Measurements from ENCODE around the gene PTCRA.
"Not testable (repeated sequence)": the region's sequence is repeated elsewhere in the genome, so short reads cannot be mapped to it uniquely, and the experiment has no call there.

PTCRA gene

GRCh38 chr6:42915732-42916131 lies at the start of gene PTCRA:
TSS of gene PTCRA (plus strand) at chr6:42916053. CDS start at chr6:42916070, 17 bp downstream.
- DNase-seq (ENCODE audit: low spot score): no peak

GRCh38 chr6:42870145-42870936 lies 45.5 kb upstream of the PTCRA start:
- no peak for DNase-seq (ENCODE audit: low spot score)

GRCh38 chr6:42871711-42872110 lies 44.1 kb upstream of the PTCRA start:
- no peak for DNase-seq (ENCODE audit: low spot score)

GRCh38 chr6:42873313-42873712 lies 42.5 kb upstream of the PTCRA start:
- DNase-seq (ENCODE audit: low spot score): no peak

GRCh38 chr6:42877695-42878094 lies 38.2 kb upstream of the PTCRA start:
- DNase-seq (ENCODE audit: low spot score): no peak

GRCh38 chr6:42879372-42880239 lies 36.2 kb upstream of the PTCRA start, which contains the start of gene RPL7L1:
TSS of gene RPL7L1 (plus strand) at chr6:42879616. CDS start at chr6:42879911, 295 bp downstream.
- DNase-seq (ENCODE audit: low spot score): peak; percentile 49

- not testable (repeated sequence) for DNase-seq (ENCODE audit: low spot score)
Measured at GRCh38 chr6:42880240-42880817, 35.5 kb upstream of the PTCRA start.

GRCh38 chr6:42880871-42881270 lies 35.0 kb upstream of the PTCRA start:
- not testable (repeated sequence) for DNase-seq (ENCODE audit: low spot score)

GRCh38 chr6:42885702-42886101 lies 30.2 kb upstream of the PTCRA start:
- no peak for DNase-seq (ENCODE audit: low spot score)

GRCh38 chr6:42888201-42888600 lies 27.7 kb upstream of the PTCRA start:
- DNase-seq (ENCODE audit: low spot score): not testable (repeated sequence)

- DNase-seq (ENCODE audit: low spot score): no peak
Measured at GRCh38 chr6:42889815-42890214, 26.0 kb upstream of the PTCRA start.

- DNase-seq (ENCODE audit: low spot score): peak; percentile 78
Measured at GRCh38 chr6:42890311-42891198, 25.3 kb upstream of the PTCRA start.

- DNase-seq (ENCODE audit: low spot score): no peak
Measured at GRCh38 chr6:42891199-42891722, 24.6 kb upstream of the PTCRA start.

- DNase-seq (ENCODE audit: low spot score): not testable (repeated sequence)
Measured at GRCh38 chr6:42894041-42894828, 21.6 kb upstream of the PTCRA start.

- DNase-seq (ENCODE audit: low spot score): no peak
Measured at GRCh38 chr6:42896178-42896719, 19.6 kb upstream of the PTCRA start.

- DNase-seq (ENCODE audit: low spot score): no peak
Measured at GRCh38 chr6:42898891-42899361, 16.9 kb upstream of the PTCRA start.

- DNase-seq (ENCODE audit: low spot score): no peak
Measured at GRCh38 chr6:42899871-42900270, 16.0 kb upstream of the PTCRA start.

GRCh38 chr6:42901538-42901957 lies 14.3 kb upstream of the PTCRA start:
- DNase-seq (ENCODE audit: low spot score): peak; percentile 43

GRCh38 chr6:42902429-42903263 lies 13.2 kb upstream of the PTCRA start:
- DNase-seq (ENCODE audit: low spot score): not testable (repeated sequence)

Data from HuH-7 (cell line).